RWPE2 (cell line): ENCODE results near the gene NR1D1.
A peak's percentile ranks its signal among the peaks of the same experiment; 100 is the strongest.
"Not testable (repeated sequence)": the region's sequence is repeated elsewhere in the genome, so short reads cannot be mapped to it uniquely, and the experiment has no call there.

ENCODE experiments used
- ATAC-seq: fragments of 200-7000 bp; cut with Tn5 transposase; 3 replicates; pipeline ENCODE4 v1.9.1; 2021; ENCODE audit warnings: low read depth
- DNase-seq: peaks from one replicate; pipeline ENCODE4 v3.0.0-alpha.2; 2020; ENCODE audit warnings: low spot score
- H3K27ac ChIP-seq: fragments of 450-650 bp; 2 replicates; pipeline ENCODE4 v1.5.1; 2017; ENCODE audit warnings: mild to moderate bottlenecking; ENCODE audit not compliant: poor library complexity, severe bottlenecking
- H3K27me3 ChIP-seq: fragments of 250-450 bp; sonication (Bioruptor Pico); 2 replicates; pipeline ENCODE4 v1.5.1; 2021; ENCODE audit warnings: mild to moderate bottlenecking, moderate library complexity; ENCODE audit not compliant: insufficient read depth, poor library complexity, severe bottlenecking
- H3K36me3 ChIP-seq: fragments of 250-450 bp; sonication (Bioruptor Pico); 2 replicates; pipeline ENCODE4 v1.5.1; 2020; ENCODE audit warnings: low read depth, mild to moderate bottlenecking, moderate library complexity
- H3K4me1 ChIP-seq: fragments of 250-450 bp; sonication (Bioruptor Pico); 2 replicates; pipeline ENCODE4 v1.5.1; 2021; ENCODE audit warnings: mild to moderate bottlenecking, moderate library complexity; ENCODE audit not compliant: insufficient read depth, poor library complexity, severe bottlenecking
- H3K4me3 ChIP-seq: fragments of 250-450 bp; sonication (Bioruptor Pico); 2 replicates; pipeline ENCODE4 v1.5.1; 2021; ENCODE audit warnings: mild to moderate bottlenecking, moderate library complexity; ENCODE audit not compliant: severe bottlenecking
- H3K9me3 ChIP-seq: fragments of 250-450 bp; sonication (Bioruptor Pico); 2 replicates; pipeline ENCODE4 v1.5.1; 2021; ENCODE audit warnings: mild to moderate bottlenecking, moderate library complexity; ENCODE audit not compliant: severe bottlenecking
- CTCF ChIP-seq: fragments of 450-650 bp; IDR thresholded peaks from one replicate; pipeline ENCODE4 v1.5.1; 2017; ENCODE audit warnings: mild to moderate bottlenecking, moderate library complexity; ENCODE audit not compliant: poor library complexity, severe bottlenecking

Gene NR1D1

GRCh38 chr17:40100419-40100668 lies at the start of gene NR1D1:
Gene NR1D1 (minus strand): TSS chr17:40100589. CDS start chr17:40100094, 495 bp downstream.
- peaks cover 33% of the 10 kb centered on the region for H3K36me3 ChIP-seq
- peak within 1 kb of the TSS; percentile 51 for H3K4me3 ChIP-seq
- DNase-seq (no peak), ATAC-seq (no peak; the same call in 2 of the 3 replicates)
- TF ChIP-seq CTCF: no peak
- no peaks in the 10 kb centered on the region for H3K9me3 ChIP-seq
- peak within 1 kb of the TSS; percentile 89 for H3K27ac ChIP-seq
- H3K4me1 ChIP-seq: peaks cover 34% of the 10 kb centered on the region
- H3K27me3 ChIP-seq: no peaks in the 10 kb centered on the region

GRCh38 chr17:40148527-40148926 lies 48.1 kb upstream of the NR1D1 start:
- ATAC-seq (no peak), DNase-seq (no peak)
- H3K27me3 ChIP-seq: no peaks in the 10 kb centered on the region
- H3K27ac ChIP-seq: no peak overlapping the region
- H3K4me3 ChIP-seq: no peak overlapping the region
- no peaks in the 10 kb centered on the region for H3K9me3 ChIP-seq
- H3K4me1 ChIP-seq: no peaks in the 10 kb centered on the region
- peaks cover 81% of the 10 kb centered on the region for H3K36me3 ChIP-seq
- no peak for TF ChIP-seq CTCF

- TF ChIP-seq CTCF: no peak
- DNase-seq (no peak), ATAC-seq (no peak)
- no peak overlapping the region for H3K27ac ChIP-seq
- H3K27me3 ChIP-seq: no peaks in the 10 kb centered on the region
- peaks cover 6% of the 10 kb centered on the region for H3K4me1 ChIP-seq
- peaks cover 84% of the 10 kb centered on the region for H3K36me3 ChIP-seq
- no peaks in the 10 kb centered on the region for H3K9me3 ChIP-seq
- H3K4me3 ChIP-seq: no peak overlapping the region
Measured at GRCh38 chr17:40145476-40145875, 45.1 kb upstream of the NR1D1 start.

GRCh38 chr17:40143166-40143565 lies 42.8 kb upstream of the NR1D1 start:
- H3K27ac ChIP-seq, H3K27me3 ChIP-seq, DNase-seq, H3K9me3 ChIP-seq, H3K4me3 ChIP-seq, ATAC-seq: not testable (repeated sequence)
- Histone ChIP-seq H3K36me3 (peaks cover 63% of the 10 kb centered on the region), H3K4me1 (peaks cover 12% of the 10 kb centered on the region)

- TF ChIP-seq CTCF: no peak
- Histone ChIP-seq H3K9me3 (no peaks in the 10 kb centered on the region), H3K36me3 (peaks cover 55% of the 10 kb centered on the region), H3K27me3 (no peaks in the 10 kb centered on the region), H3K4me1 (peaks cover 12% of the 10 kb centered on the region), H3K27ac (peak overlapping the region; percentile 70), H3K4me3 (peak overlapping the region; percentile 78)
- ATAC-seq (peak; percentile 6), DNase-seq (no peak)
Measured at GRCh38 chr17:40139566-40140058, 39.2 kb upstream of the NR1D1 start.
